HepG2 (cell line): ENCODE data around the gene CDT1. TPM values are rescaled to one million over a fixed set of nuclear protein-coding genes. Genes with fewer than 3 reads are reported as not detected.

ENCODE experiments used
- ATAC-seq: fragments of 200-7000 bp; cut with Tn5 transposase; 3 replicates; pipeline ENCODE4 v1.9.1; 2020; ENCODE audit warnings: mild to moderate bottlenecking, moderate library complexity
- BruUV-seq: library from RNA; stranded (reverse); fragments of 400-500 nt; replicated peaks from 2 replicates; lab custom pipeline; 2021; lab: Mats Ljungman, UMichigan
- CTCF ChIA-PET: fragments of 300-600 bp; formaldehyde crosslinking; extraction: SDS; loops from one replicate; lab custom pipeline; 2021; ENCODE audit warnings: low total read pairs, inconsistent platforms, low intra/inter-chr PET ratio; lab: Yijun Ruan, JAX
- POLR2A ChIA-PET: fragments of 350-600 bp; sonication (Branson Sonifier 250); formaldehyde crosslinking; loops from one replicate; lab custom pipeline; 2020; ENCODE audit warnings: antibody characterized with exemption, inconsistent platforms; lab: Yijun Ruan, JAX
- DNase-seq: peaks from one replicate; pipeline ENCODE4 v3.0.0-alpha.2; 2015; ENCODE audit warnings: low spot score
- FAIRE-seq: peaks from 3 replicates; lab custom pipeline; 2011; peaks lifted over from hg19 to GRCh38; lab: Jason Lieb, UNC
- H2AFZ ChIP-seq: one replicate; pipeline ENCODE4 v1.6.1; 2011; ENCODE audit warnings: low read length, inconsistent platforms
- H3K27ac ChIP-seq: fragments of 300-600 bp; 3 replicates; pipeline ENCODE4 v1.8.0; 2011; ENCODE audit warnings: mixed run types, mild to moderate bottlenecking, mixed read lengths, low read length, inconsistent platforms; ENCODE audit not compliant: insufficient read depth; ENCODE audit errors: extremely low read length
- H3K27me3 ChIP-seq, 2 experiments: fragments of 200-600 bp in 1 of 2; 2 replicates in 1 of 2; 3 replicates in 1 of 2; pipeline versions ENCODE4 v1.6.0 to v1.8.0; 2011; ENCODE audit warnings: low read length in 2 of 2, mild to moderate bottlenecking in 2 of 2, moderate library complexity in 2 of 2, inconsistent platforms in 1 of 2; ENCODE audit not compliant: insufficient read depth in 2 of 2, control insufficient read depth in 1 of 2
- H3K36me3 ChIP-seq, 2 experiments: fragments of 200-600 bp in 1 of 2; replicated peaks in 1 of 2; 2 replicates in 1 of 2; 3 replicates in 1 of 2; pipeline versions ENCODE4 v1.5.1 to v1.8.0; 2011; ENCODE audit warnings: low read length in 2 of 2, inconsistent platforms in 1 of 2; ENCODE audit not compliant: insufficient read depth in 2 of 2, control insufficient read depth in 1 of 2
- H3K4me1 ChIP-seq: 2 replicates; pipeline ENCODE4 v1.5.1; 2012; ENCODE audit warnings: low read length, inconsistent platforms; ENCODE audit not compliant: insufficient read depth
- H3K4me2 ChIP-seq: 2 replicates; pipeline ENCODE4 v1.6.0; 2011; ENCODE audit warnings: low read depth, low read length, inconsistent platforms
- H3K4me3 ChIP-seq, 3 experiments: fragments of 200-600 bp in 1 of 3; sonication (generic), shearing (Covaris generic) in 1 of 3; replicated peaks in 1 of 3; 2 replicates each; pipeline ENCODE4 v1.5.1; 2011 to 2016; ENCODE audit warnings: low read length in 3 of 3, inconsistent platforms in 2 of 3, low read depth in 2 of 3, mild to moderate bottlenecking in 2 of 3, control low read depth in 1 of 3, mixed read lengths in 1 of 3; ENCODE audit not compliant: insufficient read depth in 1 of 3
- H3K79me2 ChIP-seq: one replicate; pipeline ENCODE4 v1.6.1; 2011; ENCODE audit warnings: low read length, inconsistent platforms; ENCODE audit not compliant: insufficient read depth
- H3K9ac ChIP-seq: 2 replicates; pipeline ENCODE4 v1.6.0; 2011; ENCODE audit warnings: mild to moderate bottlenecking, low read depth, low read length, inconsistent platforms; ENCODE audit not compliant: insufficient read depth
- H3K9me3 ChIP-seq: 2 replicates; pipeline ENCODE4 v1.5.1; 2012; ENCODE audit warnings: mild to moderate bottlenecking, low read length
- H4K20me1 ChIP-seq: 2 replicates; pipeline ENCODE4 v1.6.0; 2011; ENCODE audit warnings: inconsistent platforms, mild to moderate bottlenecking, low read length, moderate library complexity; ENCODE audit not compliant: insufficient read depth
- IRF2 ChIP-seq: IDR thresholded peaks from 2 replicates; pipeline ENCODE4 v1.6.1; 2018; ENCODE audit warnings: missing genetic modification reagents, missing compliant biosample characterization
- TBX2 ChIP-seq: sonication (generic); formaldehyde crosslinking; IDR thresholded peaks from 2 replicates; pipeline ENCODE4 v1.5.0; 2020; ENCODE audit warnings: missing genetic modification reagents, mild to moderate bottlenecking, borderline replicate concordance
- ZNF280B ChIP-seq: sonication (generic); formaldehyde crosslinking; IDR thresholded peaks from 2 replicates; pipeline ENCODE4 v1.5.0; 2020; ENCODE audit warnings: missing genetic modification reagents, mild to moderate bottlenecking, borderline replicate concordance
- WGBS: methylation state at CpG from one replicate; pipeline ENCODE4 v1.1.6; 2017; ENCODE audit warnings: low lambda C conversion rate; 5-methylcytosine and 5-hydroxymethylcytosine counted together
- in situ Hi-C: cut with HindIII; loops from 2 replicates; pipeline ENCODE4 v1.10.0; 2017; ENCODE audit warnings: low pct_unique_long_range_greater_than_20kb; ENCODE audit not compliant: extremely low pct_ligation_motif_present
- intact Hi-C: fragments of 100-400 bp; cut with micrococcal nuclease; formaldehyde crosslinking; loops from one replicate; pipeline ENCODE4 v1.10.0; 2022; ENCODE audit not compliant: unreplicated experiment
- polyA plus RNA-seq, 8 experiments: library from polyadenylated mRNA; depleted of rRNA in 3 of 8; stranded (reverse) in 7 of 8; unstranded in 1 of 8; fragments of >200 nt; fragmentation: Illumina TruSeq in 4 of 8; extraction: Trizol in 4 of 8; gene quantifications; 2 replicates each; pipeline versions ENCODE4 v1.2.1 to v1.2.3, GENCODE V29; 2011 to 2016; ENCODE audit warnings: low read depth in 4 of 8, missing spikeins in 1 of 8, mixed read lengths in 1 of 8; ENCODE audit not compliant: insufficient read depth in 1 of 8
- total RNA-seq, 5 experiments: library from RNA; depleted of rRNA; stranded (reverse); fragments of >200 nt; fragmentation: Illumina TruSeq; extraction: Trizol; gene quantifications; 2 replicates each; pipeline ENCODE4 v1.2.3, GENCODE V29; 2016; ENCODE audit warnings: low read depth in 1 of 5

The CDT1 gene
- total and polyA plus RNA-seq, 2 of the 13 experiments (the other 11 are each of a cell fraction or from before 2014, with no cell fraction given) = 23.1 to 23.8 TPM

- no peak for TF ChIP-seq IRF2 (CRISPR knock-in tag)
These were observed 17.7 kb downstream of the CDT1 start (continued) for GRCh38 chr16:88821168-88821850.

GRCh38 chr16:88822281-88823040, 18.9 kb downstream of the CDT1 start:
- no TSS peak for BruUV-seq
- in situ Hi-C loops (no loop called here), intact Hi-C loops (no loop called here)
- Histone ChIP-seq H3K27ac (no peak overlapping the region), H3K79me2 (no peaks in the 10 kb centered on the region), H3K9me3 (no peaks in the 10 kb centered on the region), H3K4me1 (peaks cover 22% of the 10 kb centered on the region), H3K4me3 (no peak overlapping the region), H3K4me2 (no peak overlapping the region), H4K20me1 (no peaks in the 10 kb centered on the region), H2AFZ (no peak overlapping the region), H3K9ac (no peak overlapping the region), H3K36me3 (no peaks in the 10 kb centered on the region), H3K27me3 (0 out of 5 replicates have a peak, but pooled peaks cover 0 to 4% of the 10 kb centered on the region in 2 experiments)
- no peak for DNase-seq
- TF ChIP-seq ZNF280B (CRISPR knock-in tag) (peak; percentile 22; the same call in 1 of the 2 replicates), TBX2 (no peak)
- WGBS = 91% methylated on average over 19 of the region's 24 CpGs
- no peak for FAIRE-seq
- POLR2A ChIA-PET = no interaction called here
- no peak for ATAC-seq
- CTCF ChIA-PET = no interaction called here
